Measurements from ENCODE around the gene MOSMO. TPM values are rescaled to one million over a fixed set of nuclear protein-coding genes. Genes with fewer than 3 reads are reported as not detected.

Gene MOSMO
- polyA plus RNA-seq, 1 of the 3 experiments (the other 2 are of a cell fraction): 8.0 TPM

- H3F3A ChIP-seq (replicated peaks; ENCODE audit: insufficient read depth): no peaks in the 10 kb centered on the region
- TF ChIP-seq NRF1 (IDR thresholded peaks at IDR 0.05; ENCODE audit: low read depth, low read length): no peak
- TF ChIP-seq PBX3 (IDR thresholded peaks at IDR 0.05): no peak
- TF ChIP-seq NFIC (IDR thresholded peaks at IDR 0.05; ENCODE audit: borderline replicate concordance): no peak
- TF ChIP-seq RAD21 (IDR thresholded peaks at IDR 0.05; ENCODE audit: low read length): no peak
- TF ChIP-seq YY1 (IDR thresholded peaks at IDR 0.05; ENCODE audit: low read depth): no peak
- no peak for TF ChIP-seq JUND (IDR thresholded peaks at IDR 0.05)
- TF ChIP-seq CTCF (IDR thresholded peaks at IDR 0.05): no peak
- TF ChIP-seq GABPA (IDR thresholded peaks at IDR 0.05; ENCODE audit: low read depth): no peak
- no peak for TF ChIP-seq RXRA (IDR thresholded peaks at IDR 0.05; ENCODE audit: borderline replicate concordance, low read depth)
- no peak for TF ChIP-seq REST (IDR thresholded peaks at IDR 0.05; ENCODE audit: low read depth, low read length)
- no peak for TF ChIP-seq GATA2 (CRISPR knock-in tag; IDR thresholded peaks at IDR 0.05)
- TF ChIP-seq ZBTB33 (IDR thresholded peaks at IDR 0.05; ENCODE audit: borderline replicate concordance, low read depth): no peak
- no peak for TF ChIP-seq TEAD4 (IDR thresholded peaks at IDR 0.05; ENCODE audit: borderline replicate concordance, insufficient read depth)
- no peak for TF ChIP-seq SMC3 (IDR thresholded peaks at IDR 0.05; ENCODE audit: low read depth, low read length)
- no peak for TF ChIP-seq EP300 (IDR thresholded peaks at IDR 0.05; ENCODE audit: borderline replicate concordance in 1 of 2, low read depth in 1 of 2, low read length in 1 of 2)
- TF ChIP-seq RCOR1 (IDR thresholded peaks at IDR 0.05; ENCODE audit: low read length): no peak
- TF ChIP-seq CHD2 (IDR thresholded peaks at IDR 0.05; ENCODE audit: low read length, partially characterized antibody): no peak
- TF ChIP-seq POLR2AphosphoS5 (IDR thresholded peaks at IDR 0.05; ENCODE audit: low read depth, low read length): no peak
- no peak for TF ChIP-seq MEF2A (IDR thresholded peaks at IDR 0.05; ENCODE audit: borderline replicate concordance, low read depth)
- TF ChIP-seq USF2 (IDR thresholded peaks at IDR 0.05; ENCODE audit: borderline replicate concordance, low read depth, low read length): no peak
- POLR2A ChIA-PET: no interaction called here
- 97% methylated on average over 11 of the region's 11 CpGs for WGBS (ENCODE audit: low lambda C conversion rate)
- CTCF ChIA-PET: interaction anchor here (0.5 to 6.0 kb wide), 7 partner anchors 9 to 1422 kb away, joined by 3 to 209 read pairs (median 4); partner anchors contain the start of gene PDZD9
- H3K4me1 ChIP-seq (ENCODE audit: control insufficient read depth in 1 of 2, insufficient read depth in 2 of 2, low read depth in 1 of 2, low read length in 1 of 2): peaks cover 0 to 6% of the 10 kb centered on the region in 2 experiments; a peak in 1 of 4 replicates
- no peak for DNase-seq
- no peak overlapping the region for H3K9ac ChIP-seq
- H3K4me3 ChIP-seq (ENCODE audit: low read depth in 2 of 2, low read length in 1 of 2): no peak overlapping the region
- peaks cover 0 to 17% of the 10 kb centered on the region in 2 experiments for H3K36me3 ChIP-seq (replicated peaks in 1 of 2; ENCODE audit: control insufficient read depth in 1 of 2, insufficient read depth in 2 of 2, low read length in 1 of 2)
- H3K9me2 ChIP-seq: no peaks in the 10 kb centered on the region
- peaks cover 11% of the 10 kb centered on the region for H3K79me2 ChIP-seq (ENCODE audit: insufficient read depth)
- no peak overlapping the region for H2AFZ ChIP-seq (ENCODE audit: low read depth)
- no peak overlapping the region for H3K27ac ChIP-seq (ENCODE audit: low read depth in 2 of 2, low read length in 1 of 2)
- H3K4me2 ChIP-seq: no peak overlapping the region
- no peaks in the 10 kb centered on the region for H3K9me3 ChIP-seq
- H4K20me1 ChIP-seq (ENCODE audit: insufficient read depth): no peaks in the 10 kb centered on the region; the same call in 1 of the 2 replicates
- H3K27me3 ChIP-seq (ENCODE audit: insufficient read depth): no peaks in the 10 kb centered on the region
Observed at GRCh38 chr16:22075043-22075757, 67.3 kb downstream of the MOSMO start.
